ENCODE measurements around the gene NEDD9.

NEDD9 gene

GRCh38 chr6:11222385-11223277 lies 9.8 kb downstream of the NEDD9 start:
- ATAC-seq (ENCODE audit: low read depth): peak; percentile 40
- Histone ChIP-seq H3K4me3 (ENCODE audit: severe bottlenecking) (no peak overlapping the region), H3K27me3 (ENCODE audit: insufficient read depth, poor library complexity, severe bottlenecking) (no peaks in the 10 kb centered on the region), H3K27ac (ENCODE audit: poor library complexity, severe bottlenecking) (peak overlapping the region; percentile 79), H3K4me1 (ENCODE audit: insufficient read depth, poor library complexity, severe bottlenecking) (peaks cover 33% of the 10 kb centered on the region), H3K36me3 (ENCODE audit: low read depth) (no peaks in the 10 kb centered on the region), H3K9me3 (ENCODE audit: severe bottlenecking) (no peaks in the 10 kb centered on the region)
- no peak for TF ChIP-seq CTCF (IDR thresholded peaks at IDR 0.05; ENCODE audit: poor library complexity, severe bottlenecking)
- DNase-seq (ENCODE audit: low spot score): no peak

- ATAC-seq (ENCODE audit: low read depth) (peak; percentile 59), DNase-seq (ENCODE audit: low spot score) (no peak)
- Histone ChIP-seq H3K9me3 (ENCODE audit: severe bottlenecking) (no peaks in the 10 kb centered on the region), H3K36me3 (ENCODE audit: low read depth) (no peaks in the 10 kb centered on the region), H3K4me1 (ENCODE audit: insufficient read depth, poor library complexity, severe bottlenecking) (peaks cover 33% of the 10 kb centered on the region), H3K27ac (ENCODE audit: poor library complexity, severe bottlenecking) (peak overlapping the region; percentile 79), H3K4me3 (ENCODE audit: severe bottlenecking) (no peak overlapping the region), H3K27me3 (ENCODE audit: insufficient read depth, poor library complexity, severe bottlenecking) (no peaks in the 10 kb centered on the region)
- no peak for TF ChIP-seq CTCF (IDR thresholded peaks at IDR 0.05; ENCODE audit: poor library complexity, severe bottlenecking)
These were observed 10.7 kb downstream of the NEDD9 start for GRCh38 chr6:11221623-11222384.

- Histone ChIP-seq H3K4me3 (ENCODE audit: severe bottlenecking) (no peak overlapping the region), H3K27ac (ENCODE audit: poor library complexity, severe bottlenecking) (no peak overlapping the region), H3K4me1 (ENCODE audit: insufficient read depth, poor library complexity, severe bottlenecking) (peaks cover 26% of the 10 kb centered on the region), H3K36me3 (ENCODE audit: low read depth) (no peaks in the 10 kb centered on the region), H3K9me3 (ENCODE audit: severe bottlenecking) (no peaks in the 10 kb centered on the region), H3K27me3 (ENCODE audit: insufficient read depth, poor library complexity, severe bottlenecking) (no peaks in the 10 kb centered on the region)
- DNase-seq (ENCODE audit: low spot score): no peak
- no peak for ATAC-seq (ENCODE audit: low read depth)
- TF ChIP-seq CTCF (IDR thresholded peaks at IDR 0.05; ENCODE audit: poor library complexity, severe bottlenecking): no peak
These were observed 13.1 kb downstream of the NEDD9 start for GRCh38 chr6:11219400-11219834.

DNA sequence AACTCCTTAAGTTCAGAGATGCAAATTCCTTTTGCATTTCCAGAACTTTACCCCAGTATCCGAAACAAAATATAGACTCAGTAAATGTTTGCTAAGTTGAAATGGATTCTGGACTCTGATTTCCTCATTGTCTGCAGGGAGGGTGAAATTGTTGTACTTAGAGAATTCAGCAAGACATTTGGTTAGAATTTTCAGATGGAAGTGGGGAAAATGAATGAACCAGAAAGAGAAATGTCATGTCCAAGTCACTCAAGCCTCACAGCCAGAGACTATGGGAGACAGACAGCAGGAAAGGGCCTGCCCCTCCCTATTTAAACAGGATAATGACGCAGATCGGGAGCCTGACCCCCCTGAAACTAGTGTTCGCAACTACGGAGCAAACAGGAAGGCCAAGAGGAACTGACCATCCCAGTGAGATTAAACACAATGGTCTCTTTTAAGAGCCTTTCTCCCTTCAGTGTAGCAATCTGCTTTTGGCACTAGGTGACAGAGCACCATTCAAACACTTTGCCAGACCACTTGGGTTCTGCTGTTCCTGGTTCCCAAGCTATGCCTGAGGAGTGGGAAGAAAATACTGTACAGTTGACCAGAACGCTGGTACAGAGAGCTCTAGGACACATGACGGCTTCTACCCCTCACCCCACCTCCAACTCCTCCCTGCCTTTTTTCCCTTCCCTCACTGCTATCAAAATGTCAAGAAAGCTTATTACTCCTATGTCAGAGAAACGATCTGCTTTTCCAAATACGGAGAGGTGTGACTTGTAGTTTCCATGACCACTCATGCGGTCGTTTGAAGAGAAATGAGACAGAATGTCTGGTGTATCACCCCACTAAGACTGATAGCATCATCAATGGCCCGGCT lies 13.7 kb downstream of the NEDD9 start:
- Histone ChIP-seq H3K27ac (ENCODE audit: poor library complexity, severe bottlenecking) (no peak overlapping the region), H3K4me1 (ENCODE audit: insufficient read depth, poor library complexity, severe bottlenecking) (peaks cover 24% of the 10 kb centered on the region), H3K4me3 (ENCODE audit: severe bottlenecking) (no peak overlapping the region), H3K27me3 (ENCODE audit: insufficient read depth, poor library complexity, severe bottlenecking) (no peaks in the 10 kb centered on the region), H3K9me3 (ENCODE audit: severe bottlenecking) (no peaks in the 10 kb centered on the region), H3K36me3 (ENCODE audit: low read depth) (no peaks in the 10 kb centered on the region)
- TF ChIP-seq CTCF (IDR thresholded peaks at IDR 0.05; ENCODE audit: poor library complexity, severe bottlenecking): no peak
- DNase-seq (ENCODE audit: low spot score) (no peak), ATAC-seq (ENCODE audit: low read depth) (no peak)
